ENCODE results near the gene RNF145.
"Not testable (repeated sequence)": the region's sequence is repeated elsewhere in the genome, so short reads cannot be mapped to it uniquely, and the experiment has no call there.

The RNF145 gene, protein sequence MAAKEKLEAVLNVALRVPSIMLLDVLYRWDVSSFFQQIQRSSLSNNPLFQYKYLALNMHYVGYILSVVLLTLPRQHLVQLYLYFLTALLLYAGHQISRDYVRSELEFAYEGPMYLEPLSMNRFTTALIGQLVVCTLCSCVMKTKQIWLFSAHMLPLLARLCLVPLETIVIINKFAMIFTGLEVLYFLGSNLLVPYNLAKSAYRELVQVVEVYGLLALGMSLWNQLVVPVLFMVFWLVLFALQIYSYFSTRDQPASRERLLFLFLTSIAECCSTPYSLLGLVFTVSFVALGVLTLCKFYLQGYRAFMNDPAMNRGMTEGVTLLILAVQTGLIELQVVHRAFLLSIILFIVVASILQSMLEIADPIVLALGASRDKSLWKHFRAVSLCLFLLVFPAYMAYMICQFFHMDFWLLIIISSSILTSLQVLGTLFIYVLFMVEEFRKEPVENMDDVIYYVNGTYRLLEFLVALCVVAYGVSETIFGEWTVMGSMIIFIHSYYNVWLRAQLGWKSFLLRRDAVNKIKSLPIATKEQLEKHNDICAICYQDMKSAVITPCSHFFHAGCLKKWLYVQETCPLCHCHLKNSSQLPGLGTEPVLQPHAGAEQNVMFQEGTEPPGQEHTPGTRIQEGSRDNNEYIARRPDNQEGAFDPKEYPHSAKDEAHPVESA

DNA sequence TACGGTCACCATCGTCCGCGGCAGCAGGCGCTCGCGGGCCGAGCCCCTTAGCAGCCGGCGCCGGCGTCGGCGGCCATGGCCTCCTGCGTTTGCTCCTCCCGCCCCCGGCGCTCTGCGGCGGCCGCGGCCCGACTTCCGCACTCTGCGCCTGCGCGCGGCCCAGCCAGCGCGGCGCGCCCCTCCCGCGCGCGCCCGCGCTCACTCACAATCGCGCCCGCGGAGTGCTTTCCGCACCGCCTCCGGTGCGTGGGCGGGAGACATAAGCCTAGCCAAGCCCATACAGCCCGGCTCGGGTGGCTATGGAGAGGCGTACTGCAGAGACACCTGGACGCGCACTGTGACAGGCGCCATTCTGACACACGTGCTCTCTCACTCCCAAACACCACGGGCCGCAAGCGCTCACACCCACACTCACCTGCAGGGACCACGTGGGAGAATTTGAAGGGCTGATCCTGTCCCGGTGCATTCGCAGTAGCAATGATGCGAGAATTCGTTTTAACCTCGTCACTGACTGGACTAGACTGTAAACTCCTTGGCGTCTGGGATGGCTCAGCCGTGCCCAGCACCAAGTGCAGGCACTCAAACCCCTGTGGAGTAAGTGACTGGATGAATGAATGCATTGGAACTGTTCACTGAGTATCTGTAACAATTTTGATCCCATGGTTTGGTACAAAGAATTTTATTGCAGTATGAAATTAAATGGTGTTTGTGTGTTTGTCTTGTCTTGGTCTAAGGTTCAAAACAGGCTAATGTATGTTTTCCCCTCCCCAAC lies at the start of gene RNF145:
Gene RNF145 (minus strand): TSS at position 116 of the 772 bp plus-strand sequence. CDS start 5,936 bp downstream, outside the sequence.
- Mint-ChIP-seq H3K36me3 (peaks cover 5% of the 10 kb centered on the region), H3K27ac (peak within 1 kb of the TSS; percentile 98), H3K4me3 (peak within 1 kb of the TSS; percentile 99), H3K9me3 (no peaks in the 10 kb centered on the region), H3K4me1 (peaks cover 31% of the 10 kb centered on the region), H3K27me3 (no peaks in the 10 kb centered on the region)
- DNase-seq (ENCODE audit: low spot score in 2 of 2): peak; percentile 88 to 89
- peak; percentile 78 for ATAC-seq (ENCODE audit: low read depth)

DNA sequence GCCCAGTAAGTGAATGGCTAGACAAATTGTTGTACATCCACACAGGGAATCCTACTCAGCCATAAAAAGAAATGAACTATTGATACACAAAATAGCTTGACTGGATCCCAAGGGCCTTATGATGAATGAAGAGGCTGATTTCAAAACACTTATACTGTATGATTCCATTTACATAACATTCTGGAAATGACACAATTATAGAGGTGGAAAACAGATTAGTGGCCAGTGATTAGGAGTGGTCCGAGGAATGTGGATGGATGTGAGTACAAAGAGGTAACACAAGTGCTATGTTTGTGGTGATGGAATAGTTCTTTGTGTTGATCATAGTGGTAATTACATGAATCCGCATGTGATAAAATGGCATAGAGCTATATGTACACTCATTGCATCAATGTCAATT lies 49.0 kb upstream of the RNF145 start:
- H3K36me3 Mint-ChIP-seq: peaks cover 2% of the 10 kb centered on the region
- DNase-seq (ENCODE audit: low spot score in 2 of 2) (no peak), ATAC-seq (ENCODE audit: low read depth) (no peak)
- H3K9me3 Mint-ChIP-seq: peaks cover 1% of the 10 kb centered on the region
- H3K4me1 Mint-ChIP-seq: peaks cover 4% of the 10 kb centered on the region
- no peak overlapping the region for H3K27ac Mint-ChIP-seq
- H3K4me3 Mint-ChIP-seq: no peak overlapping the region
- peaks cover 2% of the 10 kb centered on the region for H3K27me3 Mint-ChIP-seq

DNA sequence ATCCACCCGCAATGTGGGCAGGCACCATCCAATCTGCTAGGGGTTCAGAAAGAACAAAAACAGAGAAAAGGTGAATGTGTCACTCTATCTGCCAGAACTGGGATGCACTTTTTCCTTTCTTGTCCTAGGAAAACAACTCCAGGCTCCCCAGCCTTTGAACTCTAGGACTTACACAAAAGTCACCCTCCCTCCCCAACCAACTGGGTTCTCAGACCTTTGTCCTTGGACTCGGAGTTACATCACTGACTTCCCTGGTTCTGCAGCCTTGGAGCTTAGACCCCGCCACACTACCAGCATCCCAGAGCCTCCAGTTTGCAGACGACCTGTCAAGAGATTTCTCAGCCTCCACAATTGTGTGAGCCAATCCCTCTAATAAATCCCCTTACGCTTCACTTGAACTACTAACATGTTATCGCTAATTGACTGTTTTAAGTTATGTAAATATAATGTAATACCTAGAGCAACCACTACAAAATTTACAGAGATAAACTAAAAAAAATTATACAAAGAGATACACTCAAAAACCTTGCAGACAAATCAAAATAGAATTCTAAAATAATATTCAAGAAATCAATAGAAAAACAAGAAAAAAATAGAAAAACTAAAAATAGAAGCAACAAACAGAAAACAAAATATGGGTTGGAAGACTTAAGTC lies 48.4 kb upstream of the RNF145 start:
- no peak overlapping the region for H3K4me3 Mint-ChIP-seq
- H3K4me1 Mint-ChIP-seq: peaks cover 4% of the 10 kb centered on the region
- H3K36me3 Mint-ChIP-seq: peaks cover 2% of the 10 kb centered on the region
- no peak overlapping the region for H3K27ac Mint-ChIP-seq
- H3K9me3 Mint-ChIP-seq: peaks cover 1% of the 10 kb centered on the region
- ATAC-seq (ENCODE audit: low read depth): no peak
- peaks cover 2% of the 10 kb centered on the region for H3K27me3 Mint-ChIP-seq
- DNase-seq (ENCODE audit: low spot score in 2 of 2): no peak

DNA sequence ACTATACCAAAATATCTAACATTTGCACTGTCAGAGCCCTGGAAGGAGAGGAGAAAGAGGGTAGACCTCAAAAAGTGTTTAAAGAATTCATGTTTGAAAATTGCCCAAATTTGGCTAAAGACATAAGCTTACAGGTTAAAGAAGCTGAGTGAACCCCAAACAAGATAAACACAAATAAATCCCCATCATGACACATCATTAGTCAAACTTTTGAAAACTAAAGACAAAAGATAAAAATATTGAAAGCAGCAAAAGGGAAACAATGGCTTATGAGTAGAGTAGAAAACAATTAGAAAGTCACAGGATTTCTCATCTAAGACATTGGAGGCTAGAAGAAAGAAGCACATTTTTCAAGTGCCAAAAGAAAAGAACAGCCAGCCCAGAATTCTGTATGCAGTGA lies 47.7 kb upstream of the RNF145 start:
- ATAC-seq (ENCODE audit: low read depth): no peak
- H3K36me3 Mint-ChIP-seq: peaks cover 2% of the 10 kb centered on the region

DNA sequence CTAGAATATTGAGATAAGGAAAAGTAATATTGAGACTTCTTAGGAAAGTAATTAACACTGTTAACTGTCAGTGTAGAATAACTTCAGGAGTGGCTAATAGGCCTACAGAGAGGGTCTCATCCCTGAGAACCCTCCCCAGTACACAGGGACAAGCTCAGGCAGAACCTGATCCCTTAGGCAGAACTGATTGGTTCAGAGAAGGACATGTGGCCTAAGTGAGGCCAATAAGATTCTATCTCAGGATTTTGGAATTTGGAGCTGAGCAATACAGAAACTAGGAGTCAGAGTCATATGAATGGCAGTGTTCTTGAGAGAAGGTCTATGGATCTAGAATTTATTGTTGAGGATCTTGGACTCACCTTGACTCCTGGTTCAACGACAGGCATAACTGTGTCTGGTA lies 42.8 kb upstream of the RNF145 start:
- H3K9me3 Mint-ChIP-seq: no peaks in the 10 kb centered on the region
- no peak for DNase-seq (ENCODE audit: low spot score in 2 of 2)
- ATAC-seq (ENCODE audit: low read depth): no peak
- no peak overlapping the region for H3K4me3 Mint-ChIP-seq
- no peaks in the 10 kb centered on the region for H3K36me3 Mint-ChIP-seq
- no peak overlapping the region for H3K27ac Mint-ChIP-seq
- no peaks in the 10 kb centered on the region for H3K4me1 Mint-ChIP-seq
- H3K27me3 Mint-ChIP-seq: peaks cover 2% of the 10 kb centered on the region

More for the DNA sequence above, 47.7 kb upstream of the RNF145 start:
- Mint-ChIP-seq H3K4me3 (no peak overlapping the region), H3K9me3 (peaks cover 1% of the 10 kb centered on the region), H3K27ac (no peak overlapping the region), H3K27me3 (peaks cover 2% of the 10 kb centered on the region), H3K4me1 (peaks cover 3% of the 10 kb centered on the region)
- DNase-seq (ENCODE audit: low spot score in 2 of 2): no peak

DNA sequence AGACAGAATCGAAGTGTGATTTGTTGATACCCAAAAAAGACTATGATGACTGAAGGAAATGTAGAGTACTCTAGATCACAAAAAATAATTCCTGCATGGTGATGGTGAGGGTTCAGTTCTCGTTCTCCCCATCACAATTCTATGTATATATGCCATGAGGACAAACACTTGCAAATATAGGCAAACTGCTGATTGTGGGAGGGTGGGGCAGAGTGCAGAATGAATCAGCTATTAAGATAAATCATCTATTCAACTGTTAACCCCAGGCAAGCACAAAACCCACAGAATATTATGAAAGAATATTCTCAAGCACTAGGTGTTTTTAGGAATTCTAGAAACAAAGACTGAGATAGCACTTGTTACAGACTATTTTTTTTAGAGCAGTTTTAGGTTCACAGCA lies 39.8 kb upstream of the RNF145 start:
- no peaks in the 10 kb centered on the region for H3K9me3 Mint-ChIP-seq
- DNase-seq (ENCODE audit: low spot score in 2 of 2) (no peak), ATAC-seq (ENCODE audit: low read depth) (no peak)
- H3K4me1 Mint-ChIP-seq: no peaks in the 10 kb centered on the region
- no peaks in the 10 kb centered on the region for H3K36me3 Mint-ChIP-seq
- peaks cover 4% of the 10 kb centered on the region for H3K27me3 Mint-ChIP-seq
- no peak overlapping the region for H3K4me3 Mint-ChIP-seq
- H3K27ac Mint-ChIP-seq: no peak overlapping the region

DNA sequence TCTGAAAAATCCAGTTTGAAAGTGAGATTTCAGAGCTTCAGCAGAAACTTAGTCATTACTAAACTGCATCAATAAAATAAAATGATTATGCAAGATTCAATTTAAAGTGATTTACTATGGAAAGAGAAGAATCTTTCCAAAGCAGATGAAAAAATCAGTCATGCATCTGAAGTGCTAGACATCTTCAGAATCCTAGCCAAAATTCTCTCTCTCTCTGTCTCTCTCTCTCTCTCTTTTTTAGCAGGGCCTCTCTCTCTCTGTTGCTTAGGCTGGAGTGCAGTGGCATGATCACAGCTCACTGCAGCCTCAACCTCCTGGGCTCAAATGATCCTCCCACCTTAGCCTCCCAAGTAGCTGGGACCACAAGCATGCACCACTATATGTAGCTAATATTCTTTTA lies 35.5 kb upstream of the RNF145 start:
- no peak for DNase-seq (ENCODE audit: low spot score in 2 of 2)
- H3K36me3 Mint-ChIP-seq: no peaks in the 10 kb centered on the region
- H3K4me3 Mint-ChIP-seq: no peak overlapping the region
- H3K27me3 Mint-ChIP-seq: peaks cover 4% of the 10 kb centered on the region
- H3K27ac Mint-ChIP-seq: no peak overlapping the region
- no peaks in the 10 kb centered on the region for H3K9me3 Mint-ChIP-seq
- no peak for ATAC-seq (ENCODE audit: low read depth)
- H3K4me1 Mint-ChIP-seq: peaks cover 8% of the 10 kb centered on the region

DNA sequence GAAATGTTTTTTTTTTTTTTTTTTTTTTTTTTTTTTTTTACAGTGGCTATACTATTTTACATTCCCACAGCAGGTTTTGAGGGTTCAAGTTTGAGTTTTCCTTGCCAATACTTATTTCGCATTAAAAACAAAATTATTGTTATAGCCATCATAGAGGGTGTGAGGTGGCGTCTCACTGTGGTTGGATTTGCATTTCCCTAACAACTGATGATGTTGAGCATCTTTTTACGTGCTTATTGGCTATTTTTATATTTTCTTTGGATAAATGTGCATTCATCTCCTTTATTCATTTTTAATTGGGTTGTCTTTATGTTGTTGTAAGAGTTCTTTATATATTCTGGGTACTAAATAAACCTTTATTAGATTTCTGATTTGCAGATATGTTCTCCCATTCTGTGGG lies 34.8 kb upstream of the RNF145 start:
- Mint-ChIP-seq H3K9me3 (no peaks in the 10 kb centered on the region), H3K4me3 (no peak overlapping the region), H3K4me1 (peaks cover 8% of the 10 kb centered on the region), H3K27ac (no peak overlapping the region), H3K36me3 (no peaks in the 10 kb centered on the region), H3K27me3 (peaks cover 4% of the 10 kb centered on the region)
- DNase-seq (ENCODE audit: low spot score in 2 of 2): no peak
- no peak for ATAC-seq (ENCODE audit: low read depth)

DNA sequence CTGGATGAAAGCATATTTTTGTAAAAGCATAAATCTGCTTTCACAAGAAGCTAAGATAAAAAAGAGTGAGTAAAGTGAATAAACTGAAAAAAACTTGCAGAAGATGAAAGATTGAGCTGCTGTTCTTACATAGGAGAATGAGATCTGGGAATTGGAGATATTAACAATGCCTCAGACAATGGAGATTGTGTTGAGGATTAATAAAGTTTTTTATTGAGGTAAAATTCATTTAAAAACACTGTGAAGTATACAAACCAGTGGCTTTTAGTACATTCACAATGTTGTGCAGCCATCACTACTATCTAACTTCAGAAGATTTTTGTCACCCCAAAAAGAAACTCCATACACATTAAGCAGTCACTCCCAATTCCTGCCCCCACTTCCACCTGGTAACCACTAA lies 34.0 kb upstream of the RNF145 start:
- DNase-seq (ENCODE audit: low spot score in 2 of 2) (no peak), ATAC-seq (ENCODE audit: low read depth) (no peak)
- H3K27ac Mint-ChIP-seq: no peak overlapping the region
- H3K9me3 Mint-ChIP-seq: no peaks in the 10 kb centered on the region
- H3K36me3 Mint-ChIP-seq: no peaks in the 10 kb centered on the region
- H3K27me3 Mint-ChIP-seq: peaks cover 4% of the 10 kb centered on the region
- no peak overlapping the region for H3K4me3 Mint-ChIP-seq
- H3K4me1 Mint-ChIP-seq: peaks cover 8% of the 10 kb centered on the region

DNA sequence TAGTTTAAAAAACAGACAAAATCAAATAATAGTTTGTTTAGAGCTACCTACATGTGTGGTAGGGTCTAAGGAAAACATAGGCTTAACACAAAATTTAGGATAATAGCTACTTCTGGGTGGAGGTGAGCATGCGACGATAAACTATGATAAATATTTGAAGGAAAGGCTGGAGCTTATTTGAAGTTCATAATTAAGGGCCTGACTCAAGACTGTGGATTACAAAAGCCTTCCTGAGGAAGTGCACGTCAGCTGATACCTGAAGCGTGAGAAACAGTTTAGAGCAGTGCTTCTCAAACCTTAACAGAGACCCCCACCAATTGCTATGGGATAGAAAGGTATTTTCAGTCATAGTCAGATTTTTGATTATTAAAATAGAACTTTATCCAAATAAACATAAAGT lies 33.3 kb upstream of the RNF145 start:
- DNase-seq (ENCODE audit: low spot score in 2 of 2) (no peak), ATAC-seq (ENCODE audit: low read depth) (peak; percentile 41)
- Mint-ChIP-seq H3K27ac (no peak overlapping the region), H3K9me3 (no peaks in the 10 kb centered on the region), H3K36me3 (no peaks in the 10 kb centered on the region), H3K4me1 (peaks cover 8% of the 10 kb centered on the region), H3K4me3 (no peak overlapping the region), H3K27me3 (peaks cover 4% of the 10 kb centered on the region)

DNA sequence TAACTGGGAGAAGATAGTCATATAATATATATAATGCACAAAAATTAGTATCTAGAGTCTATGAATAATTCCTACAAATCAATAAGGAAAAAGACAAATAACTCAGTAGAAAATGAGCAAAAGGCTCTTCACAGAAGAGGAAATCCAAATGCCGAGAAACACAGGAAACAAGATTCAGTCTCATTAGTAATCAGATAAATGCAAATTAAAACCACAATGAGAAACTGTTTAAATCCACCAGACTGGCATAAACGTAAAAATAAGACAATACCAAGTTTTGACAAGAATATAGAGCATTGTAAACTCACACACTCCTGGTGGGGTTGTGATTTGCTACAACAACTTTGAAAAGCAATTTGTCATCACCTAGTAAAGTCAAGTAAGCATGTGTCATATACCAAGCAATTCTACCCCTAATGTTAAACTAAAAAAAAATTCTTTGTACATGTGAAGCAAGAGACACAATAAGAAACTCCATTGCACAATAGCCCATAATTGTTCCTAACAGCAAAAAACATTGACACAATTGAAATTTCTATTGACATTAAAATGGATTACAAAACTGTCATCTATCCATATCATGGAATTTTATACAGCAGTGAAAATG lies 32.7 kb upstream of the RNF145 start:
- H3K4me3 Mint-ChIP-seq: no peak overlapping the region
- no peak for DNase-seq (ENCODE audit: low spot score in 2 of 2)

DNA sequence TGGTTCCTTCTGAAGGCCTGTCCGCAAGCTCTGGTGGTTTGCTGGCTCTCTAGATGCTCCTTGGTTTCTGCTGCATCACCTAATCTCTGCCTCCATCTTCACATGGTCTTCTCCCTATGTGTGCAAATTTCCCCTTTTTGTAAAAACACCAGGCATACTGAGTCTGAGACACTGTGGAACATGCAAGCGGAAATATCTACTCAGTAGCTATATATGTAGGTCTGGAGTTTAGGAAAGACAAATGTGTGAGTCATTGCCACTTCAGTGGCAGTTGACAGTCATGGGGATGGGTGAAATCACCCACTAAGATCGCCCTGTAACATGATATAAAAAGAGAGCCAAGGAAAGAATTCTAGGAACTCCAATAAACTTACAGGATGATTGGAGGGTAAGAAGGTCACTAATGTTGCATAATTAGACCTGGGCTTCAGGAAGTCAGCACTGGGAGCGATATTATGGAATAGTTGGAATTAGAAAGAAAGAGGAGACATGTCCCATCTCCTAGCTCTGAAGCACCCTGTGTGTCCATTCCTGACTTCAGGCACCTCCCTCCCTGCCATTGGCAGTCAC lies 31.0 kb upstream of the RNF145 start:
- no peak overlapping the region for H3K4me3 Mint-ChIP-seq
- no peaks in the 10 kb centered on the region for H3K9me3 Mint-ChIP-seq
- no peak for DNase-seq (ENCODE audit: low spot score in 2 of 2)
- H3K36me3 Mint-ChIP-seq: no peaks in the 10 kb centered on the region
- H3K4me1 Mint-ChIP-seq: peaks cover 8% of the 10 kb centered on the region
- no peak for ATAC-seq (ENCODE audit: low read depth)
- no peaks in the 10 kb centered on the region for H3K27me3 Mint-ChIP-seq
- no peak overlapping the region for H3K27ac Mint-ChIP-seq

More for the DNA sequence above, 32.7 kb upstream of the RNF145 start:
- no peak overlapping the region for H3K27ac Mint-ChIP-seq
- peaks cover 8% of the 10 kb centered on the region for H3K4me1 Mint-ChIP-seq
- no peaks in the 10 kb centered on the region for H3K36me3 Mint-ChIP-seq
- ATAC-seq (ENCODE audit: low read depth): peak; percentile 49
- H3K27me3 Mint-ChIP-seq: peaks cover 4% of the 10 kb centered on the region
- H3K9me3 Mint-ChIP-seq: no peaks in the 10 kb centered on the region

DNA sequence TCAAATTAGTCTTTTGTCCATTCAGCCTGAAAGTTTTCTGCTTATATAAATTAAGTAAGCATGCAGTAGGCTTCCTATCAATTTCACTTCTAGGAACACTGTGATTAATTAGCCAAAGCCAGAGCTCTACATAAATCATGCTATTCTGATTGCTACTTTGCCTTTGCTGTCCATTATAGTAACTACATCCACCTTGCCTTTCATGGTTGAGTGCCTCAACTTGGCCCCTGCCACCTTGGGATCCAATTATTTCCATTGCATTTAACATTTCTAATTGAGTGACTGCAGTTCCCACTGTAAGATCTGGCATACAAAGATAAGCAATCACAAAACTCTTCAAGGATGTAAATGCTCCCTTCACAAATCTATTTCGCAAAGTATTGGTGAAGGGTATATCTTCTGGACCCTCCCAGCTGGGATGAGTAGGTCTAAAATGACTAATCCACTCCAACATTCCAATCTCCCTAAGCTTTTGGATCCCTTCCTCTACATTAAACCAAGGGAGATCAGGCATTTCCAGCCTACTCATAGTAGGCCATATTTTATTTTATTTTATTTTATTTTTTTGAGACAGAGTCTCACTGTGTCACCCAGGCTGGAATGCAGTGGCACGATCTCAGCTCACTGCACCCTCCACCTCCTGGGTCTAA lies 26.6 kb upstream of the RNF145 start:
- not testable (repeated sequence) for H3K9me3 Mint-ChIP-seq; H3K36me3 Mint-ChIP-seq; H3K4me1 Mint-ChIP-seq; H3K4me3 Mint-ChIP-seq; ATAC-seq (ENCODE audit: low read depth); H3K27ac Mint-ChIP-seq; H3K27me3 Mint-ChIP-seq; DNase-seq (ENCODE audit: low spot score in 2 of 2)

Measured in memory B cell (primary cell).